Prostate gland (tissue), 2 donors: ENCODE data around the gene ALG1.
"Not testable (repeated sequence)": the region's sequence is repeated elsewhere in the genome, so short reads cannot be mapped to it uniquely, and the experiment has no call there.

Experiments
- CTCF ChIP-seq, 4 experiments: fragments of 200-600 bp in 2 of 4; fragments of 450-650 bp in 2 of 4; sonication (generic) in 2 of 4; IDR thresholded peaks; 1 replicate in 3 of 4; 2 replicates in 1 of 4; pipeline ENCODE4 v1.5.1; 2016 to 2019; ENCODE audit warnings: antibody characterized with exemption in 4 of 4, mild to moderate bottlenecking in 2 of 4, moderate library complexity in 2 of 4
- POLR2A ChIP-seq: fragments of 450-650 bp; IDR thresholded peaks from one replicate; pipeline ENCODE4 v1.6.1; 2016; ENCODE audit warnings: antibody characterized with exemption, mild to moderate bottlenecking
- POLR2AphosphoS5 ChIP-seq: sonication (generic); formaldehyde crosslinking; IDR thresholded peaks from one replicate; pipeline ENCODE4 v1.6.1; 2017; ENCODE audit warnings: antibody characterized with exemption

- TF ChIP-seq POLR2A; CTCF (IDR thresholded peaks at IDR 0.05); POLR2AphosphoS5: not testable (repeated sequence)
These were observed 17.3 kb downstream of the ALG1 start for GRCh38 chr16:5088936-5089335.
